Osteoblast (primary cell): ENCODE results near the gene OR8G5. TPM values are rescaled to one million over a fixed set of nuclear protein-coding genes. Genes with fewer than 3 reads are reported as not detected.

Experiments
- DNase-seq: peaks from one replicate; pipeline ENCODE4 v3.0.0; 2011; ENCODE audit warnings: low spot score, mixed read lengths; ENCODE audit not compliant: insufficient read length; ENCODE audit errors: missing footprints
- H2AFZ ChIP-seq: 2 replicates; pipeline ENCODE4 v1.6.0; 2011; ENCODE audit warnings: mild to moderate bottlenecking, low read length
- H3K27ac ChIP-seq: 2 replicates; pipeline ENCODE4 v1.5.1; 2011; ENCODE audit warnings: mild to moderate bottlenecking, low read depth, low read length, moderate library complexity
- H3K27me3 ChIP-seq: 2 replicates; pipeline ENCODE4 v1.6.0; 2012; ENCODE audit warnings: mild to moderate bottlenecking, control low read depth, inconsistent platforms, low read length, moderate library complexity; ENCODE audit not compliant: insufficient read depth
- H3K36me3 ChIP-seq: 2 replicates; pipeline ENCODE4 v1.5.1; 2011; ENCODE audit warnings: mild to moderate bottlenecking, low read length, control low read depth, moderate library complexity; ENCODE audit not compliant: insufficient read depth
- H3K4me1 ChIP-seq: 2 replicates; pipeline ENCODE4 v1.5.1; 2011; ENCODE audit warnings: mild to moderate bottlenecking, low read length, control low read depth, moderate library complexity; ENCODE audit not compliant: insufficient read depth
- H3K4me2 ChIP-seq: 2 replicates; pipeline ENCODE4 v1.6.0; 2011; ENCODE audit warnings: mild to moderate bottlenecking, low read length; ENCODE audit not compliant: insufficient read depth
- H3K4me3 ChIP-seq: fragments of 200-600 bp; sonication (generic); 3 replicates; pipeline ENCODE4 v1.5.1; 2012; ENCODE audit warnings: mild to moderate bottlenecking, low read length, inconsistent platforms; ENCODE audit not compliant: insufficient read depth
- H3K79me2 ChIP-seq: 2 replicates; pipeline ENCODE4 v1.6.0; 2012; ENCODE audit warnings: mild to moderate bottlenecking, low read length, control low read depth, inconsistent platforms; ENCODE audit not compliant: insufficient read depth
- H3K9me3 ChIP-seq: 2 replicates; pipeline ENCODE4 v1.5.1; 2011; ENCODE audit warnings: low read depth, low read length, control low read depth
- H4K20me1 ChIP-seq: 2 replicates; pipeline ENCODE4 v1.6.0; 2012; ENCODE audit warnings: mild to moderate bottlenecking, low read length, control low read depth; ENCODE audit not compliant: insufficient read depth
- CTCF ChIP-seq: IDR thresholded peaks from 2 replicates; pipeline ENCODE4 v1.5.1; 2011; ENCODE audit warnings: mild to moderate bottlenecking, low read depth, low read length, moderate library complexity; ENCODE audit errors: extremely low read depth
- total RNA-seq: library from RNA; depleted of rRNA; stranded (reverse); fragments of >200 nt; gene quantifications from 2 replicates; pipeline ENCODE4 v1.2.3, GENCODE V29; 2012

OR8G5 gene, protein sequence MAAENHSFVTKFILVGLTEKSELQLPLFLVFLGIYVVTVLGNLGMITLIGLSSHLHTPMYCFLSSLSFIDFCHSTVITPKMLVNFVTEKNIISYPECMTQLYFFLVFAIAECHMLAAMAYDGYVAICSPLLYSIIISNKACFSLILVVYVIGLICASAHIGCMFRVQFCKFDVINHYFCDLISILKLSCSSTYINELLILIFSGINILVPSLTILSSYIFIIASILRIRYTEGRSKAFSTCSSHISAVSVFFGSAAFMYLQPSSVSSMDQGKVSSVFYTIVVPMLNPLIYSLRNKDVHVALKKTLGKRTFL
- not detected in 2 replicates for total RNA-seq

GRCh38 chr11:124256076-124256475 is at the start of gene OR8G5:
Gene OR8G5 (plus strand): TSS chr11:124256376. CDS start chr11:124264932, 8,556 bp downstream.
- Histone ChIP-seq H3K4me1 (no peaks in the 10 kb centered on the region), H3K27me3 (no peaks in the 10 kb centered on the region), H3K79me2 (no peaks in the 10 kb centered on the region), H4K20me1 (no peaks in the 10 kb centered on the region), H3K4me2 (no peak within 1 kb of the TSS), H3K27ac (no peak within 1 kb of the TSS), H2AFZ (no peak within 1 kb of the TSS), H3K36me3 (no peaks in the 10 kb centered on the region), H3K4me3 (no peak within 1 kb of the TSS), H3K9me3 (no peaks in the 10 kb centered on the region)
- TF ChIP-seq CTCF: no peak
- no peak for DNase-seq

GRCh38 chr11:124207102-124207792 is 48.9 kb upstream of the OR8G5 start:
- H3K4me1 ChIP-seq: no peaks in the 10 kb centered on the region
- H3K9me3 ChIP-seq: no peaks in the 10 kb centered on the region
- no peak overlapping the region for H3K4me3 ChIP-seq
- H3K79me2 ChIP-seq: no peaks in the 10 kb centered on the region
- no peak for TF ChIP-seq CTCF
- no peaks in the 10 kb centered on the region for H3K27me3 ChIP-seq
- H3K4me2 ChIP-seq: no peak overlapping the region
- H3K27ac ChIP-seq: no peak overlapping the region
- no peaks in the 10 kb centered on the region for H4K20me1 ChIP-seq
- no peaks in the 10 kb centered on the region for H3K36me3 ChIP-seq
- DNase-seq: no peak
- no peak overlapping the region for H2AFZ ChIP-seq

DNA sequence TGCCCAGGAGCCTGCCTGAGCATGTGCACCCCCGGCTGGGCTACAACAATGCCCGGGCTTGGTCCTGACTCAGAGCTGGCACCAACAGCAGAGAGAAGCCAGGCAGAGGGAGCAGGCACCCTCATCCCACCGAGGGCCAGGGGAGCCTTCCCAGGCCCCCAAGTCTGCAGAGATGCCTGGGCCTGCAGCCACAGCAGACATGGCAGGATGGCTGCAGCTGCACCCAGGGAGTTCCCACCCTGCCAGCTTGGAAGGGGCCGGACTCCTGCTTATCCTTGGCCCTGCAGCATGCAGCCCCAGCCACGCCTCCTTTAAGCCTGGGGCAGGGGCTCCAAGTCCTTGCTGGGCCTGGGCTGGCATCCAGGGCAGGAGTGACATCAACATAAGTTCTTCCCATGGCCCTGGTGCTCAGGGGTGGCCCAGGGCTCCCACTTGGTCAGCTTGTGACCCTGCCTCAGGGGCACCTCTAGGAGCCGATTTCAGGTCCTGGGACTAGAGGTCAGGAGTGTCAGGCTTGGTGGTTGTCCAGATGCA is 46.3 kb upstream of the OR8G5 start:
- no peaks in the 10 kb centered on the region for H3K9me3 ChIP-seq
- no peak overlapping the region for H3K4me2 ChIP-seq
- no peak overlapping the region for H3K27ac ChIP-seq
- H3K36me3 ChIP-seq: no peaks in the 10 kb centered on the region
- H3K27me3 ChIP-seq: no peaks in the 10 kb centered on the region
- no peaks in the 10 kb centered on the region for H3K79me2 ChIP-seq
- TF ChIP-seq CTCF: no peak
- no peaks in the 10 kb centered on the region for H3K4me1 ChIP-seq
- H3K4me3 ChIP-seq: no peak overlapping the region
- H4K20me1 ChIP-seq: no peaks in the 10 kb centered on the region
- no peak for DNase-seq
- H2AFZ ChIP-seq: no peak overlapping the region

DNA sequence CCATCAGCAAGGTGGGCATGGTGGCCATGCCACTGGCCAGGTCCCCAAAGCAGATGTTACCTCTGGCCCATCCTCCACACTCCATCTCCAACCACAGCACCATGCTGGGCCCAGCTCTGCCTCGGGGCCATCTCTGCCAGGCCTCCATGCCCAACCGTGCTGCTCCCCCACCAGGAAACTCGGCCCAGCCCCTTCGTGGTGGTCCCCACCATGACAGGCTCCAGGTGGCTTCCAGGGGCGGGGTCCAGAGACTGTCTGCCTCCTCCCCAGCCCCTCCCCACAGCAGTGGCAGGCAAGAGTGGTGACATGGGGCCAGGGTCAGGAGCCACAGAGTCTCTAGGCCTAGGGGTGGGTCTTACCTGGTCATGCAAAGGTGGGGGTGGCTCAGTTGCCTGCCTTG is 45.8 kb upstream of the OR8G5 start:
- Histone ChIP-seq H3K79me2 (no peaks in the 10 kb centered on the region), H3K4me1 (no peaks in the 10 kb centered on the region), H4K20me1 (no peaks in the 10 kb centered on the region), H3K36me3 (no peaks in the 10 kb centered on the region), H3K4me3 (no peak overlapping the region), H3K9me3 (no peaks in the 10 kb centered on the region), H3K4me2 (no peak overlapping the region), H2AFZ (no peak overlapping the region), H3K27ac (no peak overlapping the region), H3K27me3 (no peaks in the 10 kb centered on the region)
- no peak for TF ChIP-seq CTCF
- no peak for DNase-seq
